Mucosa of rectum (tissue), 2 donors: ENCODE data around the gene LSM14A.
"Not testable (repeated sequence)": the region's sequence is repeated elsewhere in the genome, so short reads cannot be mapped to it uniquely, and the experiment has no call there.

Source experiments
- H3K27ac ChIP-seq, 2 donors: one replicate each; pipeline ENCODE4 v1.7.0; 2013; ENCODE audit warnings: inconsistent platforms in 2 of 2, low read depth in 2 of 2, low read length in 2 of 2
- H3K27me3 ChIP-seq, 2 donors: one replicate each; pipeline ENCODE4 v1.7.0; 2013; ENCODE audit warnings: low read length in 2 of 2; ENCODE audit not compliant: control insufficient read depth in 2 of 2, insufficient read depth in 2 of 2
- H3K36me3 ChIP-seq, 2 donors: one replicate each; pipeline ENCODE4 v1.7.0; 2013; ENCODE audit warnings: low read length in 2 of 2; ENCODE audit not compliant: control insufficient read depth in 2 of 2, insufficient read depth in 2 of 2
- H3K4me1 ChIP-seq, 2 donors: one replicate each; pipeline ENCODE4 v1.7.0; 2013; ENCODE audit warnings: low read length in 2 of 2, mild to moderate bottlenecking in 1 of 2; ENCODE audit not compliant: control insufficient read depth in 2 of 2, insufficient read depth in 2 of 2
- H3K4me3 ChIP-seq, 2 donors: one replicate each; pipeline ENCODE4 v1.7.0; 2013; ENCODE audit warnings: low read length in 2 of 2
- H3K9ac ChIP-seq, 2 donors: one replicate each; pipeline ENCODE4 v1.7.0; 2013; ENCODE audit warnings: low read length in 2 of 2, low read depth in 1 of 2, mild to moderate bottlenecking in 1 of 2
- H3K9me3 ChIP-seq, 2 donors: one replicate each; pipeline ENCODE4 v1.7.0; 2013; ENCODE audit warnings: low read length in 2 of 2; ENCODE audit not compliant: control insufficient read depth in 2 of 2
- donor health status: healthy.
- donor health status: Normal muscosa, but diverticular disease.

Gene LSM14A

GRCh38 chr19:34236035-34236987 is 64.0 kb downstream of the LSM14A start:
- Histone ChIP-seq H3K27me3 (no peaks in the 10 kb centered on the region), H3K27ac (no peak overlapping the region), H3K9me3 (no peaks in the 10 kb centered on the region), H3K9ac (no peak overlapping the region), H3K36me3 (no peaks in the 10 kb centered on the region), H3K4me3 (no peak overlapping the region), H3K4me1 (peaks cover 10 to 11% of the 10 kb centered on the region in 2 donors)

GRCh38 chr19:34237283-34237682 is 65.0 kb downstream of the LSM14A start:
- H3K4me3 ChIP-seq, result no peak overlapping the region
- H3K9me3 ChIP-seq, result no peaks in the 10 kb centered on the region
- H3K36me3 ChIP-seq, result no peaks in the 10 kb centered on the region
- H3K9ac ChIP-seq, result no peak overlapping the region
- no peak overlapping the region for H3K27ac ChIP-seq
- H3K27me3 ChIP-seq, result no peaks in the 10 kb centered on the region
- H3K4me1 ChIP-seq, result peaks cover 10 to 11% of the 10 kb centered on the region in 2 donors

- Histone ChIP-seq H3K9me3 (no peaks in the 10 kb centered on the region), H3K4me1 (peaks cover 10 to 11% of the 10 kb centered on the region in 2 donors), H3K27ac (no peak overlapping the region), H3K9ac (no peak overlapping the region), H3K36me3 (no peaks in the 10 kb centered on the region), H3K4me3 (no peak overlapping the region), H3K27me3 (no peaks in the 10 kb centered on the region)
Measured at GRCh38 chr19:34237939-34238338, 65.6 kb downstream of the LSM14A start.

- H3K27me3 ChIP-seq, result no peaks in the 10 kb centered on the region
- no peak overlapping the region for H3K4me3 ChIP-seq
- H3K27ac ChIP-seq, result no peak overlapping the region
Measured at GRCh38 chr19:34241513-34242337, 69.4 kb downstream of the LSM14A start.

GRCh38 chr19:34243138-34243875 is 71.0 kb downstream of the LSM14A start:
- not testable (repeated sequence) for H3K36me3 ChIP-seq, H3K9me3 ChIP-seq

More at GRCh38 chr19:34241513-34242337, 69.4 kb downstream of the LSM14A start:
- H3K36me3 ChIP-seq, result no peaks in the 10 kb centered on the region
- H3K9ac ChIP-seq, result no peak overlapping the region
- H3K4me1 ChIP-seq, result peaks cover 0 to under 1% of the 10 kb centered on the region in 2 donors
- no peaks in the 10 kb centered on the region for H3K9me3 ChIP-seq

GRCh38 chr19:34243876-34244578 is 71.7 kb downstream of the LSM14A start:
- no peaks in the 10 kb centered on the region for H3K27me3 ChIP-seq
- no peak overlapping the region for H3K27ac ChIP-seq
- no peaks in the 10 kb centered on the region for H3K9me3 ChIP-seq
- H3K4me3 ChIP-seq, result no peak overlapping the region
- no peaks in the 10 kb centered on the region for H3K36me3 ChIP-seq
- H3K4me1 ChIP-seq, result no peaks in the 10 kb centered on the region
- H3K9ac ChIP-seq, result no peak overlapping the region

More at GRCh38 chr19:34243138-34243875, 71.0 kb downstream of the LSM14A start:
- not testable (repeated sequence) for H3K27me3 ChIP-seq, H3K4me1 ChIP-seq, H3K27ac ChIP-seq, H3K9ac ChIP-seq, H3K4me3 ChIP-seq

- Histone ChIP-seq H3K27me3 (no peaks in the 10 kb centered on the region), H3K9ac (no peak overlapping the region), H3K27ac (no peak overlapping the region), H3K4me3 (no peak overlapping the region), H3K36me3 (no peaks in the 10 kb centered on the region), H3K4me1 (no peaks in the 10 kb centered on the region), H3K9me3 (no peaks in the 10 kb centered on the region)
Measured at GRCh38 chr19:34244611-34245299, 72.5 kb downstream of the LSM14A start.

GRCh38 chr19:34246340-34246739 is 74.0 kb downstream of the LSM14A start:
- Histone ChIP-seq H3K4me3 (no peak overlapping the region), H3K27ac (no peak overlapping the region), H3K27me3 (no peaks in the 10 kb centered on the region), H3K4me1 (no peaks in the 10 kb centered on the region), H3K9ac (no peak overlapping the region), H3K36me3 (no peaks in the 10 kb centered on the region), H3K9me3 (no peaks in the 10 kb centered on the region)

GRCh38 chr19:34248941-34249340 is 76.6 kb downstream of the LSM14A start:
- Histone ChIP-seq H3K27ac (no peak overlapping the region), H3K9ac (no peak overlapping the region), H3K36me3 (no peaks in the 10 kb centered on the region), H3K4me3 (no peak overlapping the region), H3K9me3 (no peaks in the 10 kb centered on the region), H3K27me3 (no peaks in the 10 kb centered on the region), H3K4me1 (peaks cover 0 to 3% of the 10 kb centered on the region in 2 donors)
